ENCODE results near the gene PGLYRP2.
"Not testable (repeated sequence)": the region's sequence is repeated elsewhere in the genome, so short reads cannot be mapped to it uniquely, and the experiment has no call there.

PGLYRP2 gene

DNA sequence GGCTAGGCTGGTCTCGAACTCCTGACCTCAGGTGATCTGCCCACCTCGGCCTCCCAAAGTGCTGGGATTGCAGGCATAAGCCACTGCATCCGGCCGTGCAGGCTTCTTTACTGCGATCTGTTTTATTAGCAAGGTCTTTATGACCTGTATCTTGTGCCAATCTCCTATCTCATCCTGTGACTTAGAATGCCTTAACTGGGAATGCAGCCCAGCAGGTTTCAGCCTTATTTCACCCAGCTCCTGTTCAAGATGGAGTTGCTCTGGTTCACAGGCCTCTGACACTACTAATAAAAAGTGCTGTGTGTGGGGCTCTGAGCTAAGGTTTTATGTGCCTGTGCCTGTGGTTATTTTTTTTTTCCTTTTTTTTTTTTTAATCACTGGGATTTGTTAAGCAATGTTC, 6.5 kb upstream of the PGLYRP2 start:
- H3K4me1 ChIP-seq (ENCODE audit: control insufficient read depth in 1 of 2, insufficient read depth in 2 of 2, low read length in 2 of 2); H3K36me3 ChIP-seq (ENCODE audit: control insufficient read depth in 1 of 2, insufficient read depth in 2 of 2, low read length in 2 of 2); H3K4me3 ChIP-seq (ENCODE audit: low read depth in 1 of 2, low read length in 2 of 2); H3K9me3 ChIP-seq (ENCODE audit: control insufficient read depth in 1 of 2, low read length in 2 of 2); H3K27ac ChIP-seq (ENCODE audit: low read length); H3K27me3 ChIP-seq (ENCODE audit: low read depth, low read length): not testable (repeated sequence)

DNA sequence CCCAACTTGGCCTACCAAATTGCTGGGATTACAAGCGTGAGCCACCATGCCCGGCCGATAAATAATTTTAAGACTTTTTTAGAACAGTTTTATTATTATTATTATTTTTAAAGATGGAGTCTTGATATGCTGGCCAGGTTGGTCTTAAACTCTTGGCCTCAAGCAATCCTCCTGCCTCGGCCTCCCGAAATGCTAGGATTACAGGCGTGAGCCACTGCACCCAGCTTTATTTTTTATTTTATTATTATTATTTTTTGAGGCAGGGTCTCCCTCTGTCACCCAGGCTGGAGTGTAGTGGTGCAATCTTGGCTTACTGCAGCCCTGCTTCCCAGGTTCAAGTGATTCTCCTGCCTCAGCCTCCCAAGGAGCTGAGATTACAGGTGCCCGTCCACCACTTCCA, 1.7 kb upstream of the PGLYRP2 start:
- not testable (repeated sequence) for H3K9me3 ChIP-seq (ENCODE audit: control insufficient read depth in 1 of 2, low read length in 2 of 2); H3K4me3 ChIP-seq (ENCODE audit: low read depth in 1 of 2, low read length in 2 of 2); H3K27ac ChIP-seq (ENCODE audit: low read length); H3K27me3 ChIP-seq (ENCODE audit: low read depth, low read length); H3K36me3 ChIP-seq (ENCODE audit: control insufficient read depth in 1 of 2, insufficient read depth in 2 of 2, low read length in 2 of 2); H3K4me1 ChIP-seq (ENCODE audit: control insufficient read depth in 1 of 2, insufficient read depth in 2 of 2, low read length in 2 of 2)

DNA sequence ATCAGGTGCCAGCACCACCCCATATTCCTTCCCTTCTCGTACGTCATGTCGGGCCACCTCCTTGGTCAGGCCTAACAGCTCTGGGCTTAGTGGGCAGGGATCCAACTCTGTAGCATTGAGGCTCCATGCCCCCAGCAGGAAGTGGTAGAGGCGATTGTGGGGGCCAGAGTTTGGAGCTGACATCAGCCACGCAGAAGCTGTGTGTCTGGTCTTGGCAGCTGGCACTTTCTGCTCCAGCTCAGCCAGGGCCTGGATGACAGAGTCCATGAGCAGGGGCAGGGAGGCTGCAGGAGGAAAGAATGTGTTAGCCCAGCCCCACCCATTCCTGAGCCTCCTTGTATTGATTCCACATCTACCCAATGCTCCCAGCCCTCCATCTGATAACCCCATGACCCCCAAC, 3.0 kb downstream of the PGLYRP2 start:
- Histone ChIP-seq H3K4me3 (ENCODE audit: low read depth in 1 of 2, low read length in 2 of 2) (no peak overlapping the region), H3K27me3 (ENCODE audit: low read depth, low read length) (no peaks in the 10 kb centered on the region), H3K4me1 (ENCODE audit: control insufficient read depth in 1 of 2, insufficient read depth in 2 of 2, low read length in 2 of 2) (no peaks in the 10 kb centered on the region), H3K27ac (ENCODE audit: low read length) (no peak overlapping the region), H3K9me3 (ENCODE audit: control insufficient read depth in 1 of 2, low read length in 2 of 2) (peaks cover 0 to 7% of the 10 kb centered on the region in 2 donors), H3K36me3 (ENCODE audit: control insufficient read depth in 1 of 2, insufficient read depth in 2 of 2, low read length in 2 of 2) (no peaks in the 10 kb centered on the region)

DNA sequence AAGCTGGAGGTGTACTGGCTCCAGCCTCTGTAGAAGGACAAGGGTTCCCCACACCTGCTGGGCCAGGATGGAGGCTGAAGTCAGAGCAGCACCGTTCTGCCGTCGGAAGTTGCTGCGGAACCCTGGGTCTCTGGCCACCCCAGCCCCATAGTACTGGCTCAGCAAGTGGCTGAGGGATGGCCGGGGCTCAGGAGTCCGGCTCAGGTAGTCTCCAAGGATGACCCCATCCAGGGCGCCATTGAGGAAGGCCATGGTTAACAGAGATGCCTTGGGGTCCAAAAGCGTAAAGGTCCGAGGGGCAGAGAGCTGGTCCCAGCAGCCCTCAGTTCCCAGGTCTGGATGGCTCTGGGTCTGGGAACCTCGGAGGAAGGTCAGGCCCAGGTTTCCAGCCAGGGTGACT, 3.7 kb downstream of the PGLYRP2 start:
- no peak overlapping the region for H3K4me3 ChIP-seq (ENCODE audit: low read depth in 1 of 2, low read length in 2 of 2)
- H3K27ac ChIP-seq (ENCODE audit: low read length), result no peak overlapping the region
- no peaks in the 10 kb centered on the region for H3K4me1 ChIP-seq (ENCODE audit: control insufficient read depth in 1 of 2, insufficient read depth in 2 of 2, low read length in 2 of 2)
- H3K27me3 ChIP-seq (ENCODE audit: low read depth, low read length), result no peaks in the 10 kb centered on the region
- H3K9me3 ChIP-seq (ENCODE audit: control insufficient read depth in 1 of 2, low read length in 2 of 2), result peaks cover 0 to 7% of the 10 kb centered on the region in 2 donors
- H3K36me3 ChIP-seq (ENCODE audit: control insufficient read depth in 1 of 2, insufficient read depth in 2 of 2, low read length in 2 of 2), result no peaks in the 10 kb centered on the region

DNA sequence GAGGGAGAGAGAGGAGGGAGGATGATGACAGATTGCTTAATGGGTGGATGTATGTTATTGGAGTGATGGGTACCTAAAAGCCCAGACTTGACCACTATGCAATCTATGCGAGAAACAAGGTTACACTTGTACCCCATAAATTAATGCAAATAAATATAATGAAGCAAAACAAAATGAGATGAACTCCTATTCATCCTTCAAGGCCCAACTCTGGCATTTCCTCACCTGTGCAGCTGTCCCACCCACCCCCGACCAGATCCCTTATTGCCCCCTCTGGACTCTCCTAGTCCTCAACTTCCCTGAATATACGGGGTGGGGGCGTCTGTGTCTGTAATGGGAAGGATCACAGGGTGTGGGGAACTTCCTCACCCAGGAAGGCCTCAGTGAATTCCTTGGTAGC, 4.1 kb downstream of the PGLYRP2 start:
- Histone ChIP-seq H3K9me3 (ENCODE audit: control insufficient read depth in 1 of 2, low read length in 2 of 2) (peaks cover 0 to 7% of the 10 kb centered on the region in 2 donors), H3K36me3 (ENCODE audit: control insufficient read depth in 1 of 2, insufficient read depth in 2 of 2, low read length in 2 of 2) (no peaks in the 10 kb centered on the region), H3K4me3 (ENCODE audit: low read depth in 1 of 2, low read length in 2 of 2) (no peak overlapping the region), H3K27me3 (ENCODE audit: low read depth, low read length) (no peaks in the 10 kb centered on the region), H3K4me1 (ENCODE audit: control insufficient read depth in 1 of 2, insufficient read depth in 2 of 2, low read length in 2 of 2) (no peaks in the 10 kb centered on the region), H3K27ac (ENCODE audit: low read length) (no peak overlapping the region)

DNA sequence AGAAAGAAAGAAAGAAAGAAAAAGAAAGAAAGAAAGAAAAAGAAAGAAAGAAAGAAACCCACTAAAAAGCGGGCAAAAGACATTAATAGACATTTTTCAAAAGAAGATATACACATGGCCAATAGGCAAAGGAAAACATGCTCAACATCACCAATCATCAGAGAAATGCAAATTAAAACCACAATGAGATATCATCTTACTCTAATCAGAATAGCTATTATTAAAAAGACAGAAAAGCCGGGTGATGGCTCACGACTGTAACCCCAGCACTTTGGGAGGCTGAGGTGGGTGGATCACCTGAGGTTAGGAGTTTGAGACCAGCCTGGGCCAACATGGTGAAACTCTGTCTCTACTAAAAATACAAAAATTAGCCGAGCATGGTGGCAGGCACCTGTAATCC, 5.5 kb downstream of the PGLYRP2 start:
- H3K4me1 ChIP-seq (ENCODE audit: control insufficient read depth in 1 of 2, insufficient read depth in 2 of 2, low read length in 2 of 2); H3K36me3 ChIP-seq (ENCODE audit: control insufficient read depth in 1 of 2, insufficient read depth in 2 of 2, low read length in 2 of 2); H3K9me3 ChIP-seq (ENCODE audit: control insufficient read depth in 1 of 2, low read length in 2 of 2); H3K27ac ChIP-seq (ENCODE audit: low read length); H3K27me3 ChIP-seq (ENCODE audit: low read depth, low read length); H3K4me3 ChIP-seq (ENCODE audit: low read depth in 1 of 2, low read length in 2 of 2): not testable (repeated sequence)

DNA sequence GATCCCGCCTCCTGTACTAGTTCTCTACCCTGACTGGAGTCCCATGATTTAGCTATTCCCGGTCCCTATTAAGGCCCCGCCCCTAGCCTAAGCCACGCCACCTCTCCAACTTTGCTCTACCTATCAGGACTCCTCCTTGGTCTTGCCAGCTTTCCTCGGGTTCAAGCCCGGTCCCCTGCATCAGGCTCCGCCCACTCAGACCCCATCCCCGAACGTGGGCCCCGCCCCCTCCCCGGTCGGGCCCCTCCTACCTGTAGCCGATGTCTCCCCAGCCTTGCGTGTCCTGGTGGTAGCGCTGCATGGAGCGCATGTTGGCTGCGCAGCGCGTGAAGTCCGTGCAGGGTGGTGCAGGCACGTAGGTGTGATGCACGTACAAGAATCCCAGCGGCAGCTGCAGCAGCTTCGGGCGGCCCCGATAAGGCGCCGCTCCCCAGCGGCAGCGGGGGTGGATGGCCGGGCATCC, 7.6 kb downstream of the PGLYRP2 start:
- Histone ChIP-seq H3K4me3 (ENCODE audit: low read depth in 1 of 2, low read length in 2 of 2) (no peak overlapping the region), H3K9me3 (ENCODE audit: control insufficient read depth in 1 of 2, low read length in 2 of 2) (peaks cover 0 to 7% of the 10 kb centered on the region in 2 donors), H3K27ac (ENCODE audit: low read length) (no peak overlapping the region), H3K27me3 (ENCODE audit: low read depth, low read length) (peaks cover 10% of the 10 kb centered on the region), H3K36me3 (ENCODE audit: control insufficient read depth in 1 of 2, insufficient read depth in 2 of 2, low read length in 2 of 2) (no peaks in the 10 kb centered on the region), H3K4me1 (ENCODE audit: control insufficient read depth in 1 of 2, insufficient read depth in 2 of 2, low read length in 2 of 2) (peaks cover 0 to 7% of the 10 kb centered on the region in 2 donors)

DNA sequence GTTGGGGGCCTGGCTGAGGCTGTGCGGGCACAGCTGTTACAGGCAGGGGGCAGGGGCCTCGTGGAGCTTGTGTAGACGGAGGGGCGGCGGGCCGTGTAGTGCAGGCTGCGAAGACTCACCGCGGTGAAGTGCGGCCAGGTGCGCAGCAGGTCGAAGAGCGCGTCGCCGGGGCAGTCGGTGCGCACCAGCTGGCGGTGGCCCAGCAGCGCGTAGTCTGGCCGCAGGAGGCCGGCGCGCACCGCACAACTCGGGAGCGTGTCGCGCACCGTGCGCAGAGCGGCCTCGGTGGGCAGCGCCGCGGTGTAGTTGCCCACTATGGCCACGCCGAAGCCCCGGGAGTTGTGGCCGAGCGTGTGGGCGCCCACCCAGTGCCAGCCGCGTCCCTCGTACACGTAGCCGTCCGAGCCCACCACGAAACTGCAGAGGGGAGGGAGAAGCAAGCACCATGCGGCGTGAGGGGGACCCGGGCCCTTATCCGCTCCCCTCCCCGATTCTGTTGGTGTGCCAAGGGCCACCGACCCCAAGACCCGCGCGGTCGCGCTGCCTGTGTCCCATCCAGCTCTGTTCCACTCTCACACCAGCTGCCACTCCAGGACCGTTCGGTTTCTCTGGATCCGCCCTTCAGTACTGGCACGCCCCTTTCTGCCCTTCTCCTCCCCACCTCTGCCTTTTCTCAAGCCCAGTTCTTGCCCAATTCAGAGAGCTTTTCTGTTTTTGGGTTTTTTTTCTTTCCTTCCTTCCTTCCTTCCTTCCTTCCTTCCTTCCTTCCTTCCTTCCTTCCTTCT, 9.6 kb downstream of the PGLYRP2 start:
- H3K4me3 ChIP-seq (ENCODE audit: low read depth in 1 of 2, low read length in 2 of 2), result peak overlapping the region in 1 of 2 donors; percentile 52

DNA sequence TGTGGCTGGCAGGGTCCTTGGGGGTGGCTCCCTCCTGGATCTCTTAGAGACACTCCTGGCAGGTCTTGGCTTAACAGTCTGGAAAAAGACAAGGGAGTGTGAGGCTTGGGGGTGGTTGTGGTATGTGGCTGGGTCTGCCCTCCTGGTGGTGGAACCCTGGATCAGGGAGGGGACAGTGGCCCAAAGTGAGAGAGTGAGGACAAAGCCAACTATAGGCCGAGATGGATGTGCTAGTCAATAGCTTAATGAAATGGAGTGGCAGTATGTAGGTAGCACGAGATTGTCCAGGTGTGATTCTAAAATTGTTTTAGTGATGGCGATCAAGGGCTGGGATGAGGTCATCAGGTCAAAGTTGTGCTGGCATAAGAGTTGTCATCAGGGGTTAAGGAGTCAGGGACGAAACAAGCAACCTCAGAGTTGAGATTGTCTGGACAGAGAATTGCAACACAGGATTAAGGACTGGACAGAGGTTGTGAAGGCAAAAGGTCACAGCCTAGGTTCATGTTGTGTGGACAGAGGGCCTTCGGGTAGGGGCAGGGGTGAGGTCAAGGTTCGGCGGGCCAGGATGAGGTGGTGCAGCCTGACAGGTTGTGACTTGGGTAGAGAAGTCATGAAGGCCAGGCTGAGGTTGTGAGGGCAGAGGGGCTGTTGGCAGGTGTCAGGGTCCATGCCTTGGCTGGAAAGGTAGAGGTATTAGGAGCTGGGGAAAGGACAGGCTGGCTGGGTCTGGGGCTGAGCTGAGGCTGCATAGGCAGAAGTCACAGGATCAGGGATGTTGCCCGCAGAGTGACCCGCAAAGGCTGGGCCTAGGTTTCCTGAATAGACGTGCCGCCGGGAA, 10.4 kb downstream of the PGLYRP2 start:
- H3K27ac ChIP-seq (ENCODE audit: low read length), result no peak overlapping the region
- H3K27me3 ChIP-seq (ENCODE audit: low read depth, low read length), result peaks cover 10% of the 10 kb centered on the region
- H3K4me3 ChIP-seq (ENCODE audit: low read depth in 1 of 2, low read length in 2 of 2), result peak overlapping the region in 1 of 2 donors; percentile 52
- no peaks in the 10 kb centered on the region for H3K36me3 ChIP-seq (ENCODE audit: control insufficient read depth in 1 of 2, insufficient read depth in 2 of 2, low read length in 2 of 2)
- peaks cover 0 to 3% of the 10 kb centered on the region in 2 donors for H3K9me3 ChIP-seq (ENCODE audit: control insufficient read depth in 1 of 2, low read length in 2 of 2)
- peaks cover 0 to 7% of the 10 kb centered on the region in 2 donors for H3K4me1 ChIP-seq (ENCODE audit: control insufficient read depth in 1 of 2, insufficient read depth in 2 of 2, low read length in 2 of 2)

More for the DNA sequence above, 9.6 kb downstream of the PGLYRP2 start:
- Histone ChIP-seq H3K36me3 (ENCODE audit: control insufficient read depth in 1 of 2, insufficient read depth in 2 of 2, low read length in 2 of 2) (no peaks in the 10 kb centered on the region), H3K27me3 (ENCODE audit: low read depth, low read length) (peaks cover 10% of the 10 kb centered on the region), H3K4me1 (ENCODE audit: control insufficient read depth in 1 of 2, insufficient read depth in 2 of 2, low read length in 2 of 2) (peaks cover 0 to 7% of the 10 kb centered on the region in 2 donors), H3K27ac (ENCODE audit: low read length) (no peak overlapping the region), H3K9me3 (ENCODE audit: control insufficient read depth in 1 of 2, low read length in 2 of 2) (peaks cover 0 to 3% of the 10 kb centered on the region in 2 donors)

DNA sequence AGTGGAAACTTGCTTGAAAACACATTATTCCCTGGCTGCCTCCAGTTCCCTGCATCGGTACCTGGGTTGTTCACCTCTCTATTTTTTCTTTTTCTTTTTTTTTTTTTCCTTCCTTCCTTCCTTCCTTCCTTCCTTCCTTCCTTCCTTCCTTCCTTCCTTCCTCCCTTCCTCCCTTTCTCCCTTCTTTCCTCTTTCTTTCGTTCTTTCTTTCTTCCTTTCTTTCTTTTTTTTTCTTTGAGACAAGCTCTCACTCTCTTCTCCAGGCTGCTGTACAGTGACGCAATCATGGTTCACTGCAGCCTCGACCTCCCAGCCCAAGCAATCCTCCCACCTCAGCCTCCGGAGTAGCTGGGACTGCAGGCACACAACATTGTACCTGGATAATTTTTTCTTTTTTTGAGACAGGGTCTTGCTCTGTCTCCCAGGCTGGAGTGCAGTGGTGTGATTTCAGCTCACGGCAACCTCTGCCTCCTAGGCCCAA, 11.5 kb downstream of the PGLYRP2 start:
- Histone ChIP-seq H3K9me3 (ENCODE audit: control insufficient read depth in 1 of 2, low read length in 2 of 2) (peaks cover 0 to under 1% of the 10 kb centered on the region in 2 donors), H3K4me3 (ENCODE audit: low read depth in 1 of 2, low read length in 2 of 2) (no peak overlapping the region), H3K27me3 (ENCODE audit: low read depth, low read length) (peaks cover 10% of the 10 kb centered on the region), H3K27ac (ENCODE audit: low read length) (no peak overlapping the region), H3K4me1 (ENCODE audit: control insufficient read depth in 1 of 2, insufficient read depth in 2 of 2, low read length in 2 of 2) (peaks cover 0 to 7% of the 10 kb centered on the region in 2 donors), H3K36me3 (ENCODE audit: control insufficient read depth in 1 of 2, insufficient read depth in 2 of 2, low read length in 2 of 2) (no peaks in the 10 kb centered on the region)

All from muscle layer of duodenum (tissue), 2 donors.